K562 (cell line): ENCODE data around the gene TSPAN1. TPM values are rescaled to one million over a fixed set of nuclear protein-coding genes. Genes with fewer than 3 reads are reported as not detected.
A peak's percentile ranks its signal among the peaks of the same experiment; 100 is the strongest.

Experiments used
- ATAC-seq: fragments of 200-7000 bp; cut with Tn5 transposase; 3 replicates; pipeline ENCODE4 v1.9.1; 2020; ENCODE audit warnings: moderate library complexity
- BruUV-seq: library from RNA; stranded (reverse); fragments of 400-500 nt; replicated peaks from 2 replicates; lab custom pipeline; 2021; lab: Mats Ljungman, UMichigan
- CTCF ChIA-PET: fragments of 300-600 bp; formaldehyde crosslinking; extraction: SDS; loops from one replicate; lab custom pipeline; 2021; ENCODE audit warnings: low intra/inter-chr PET ratio; lab: Yijun Ruan, JAX
- POLR2A ChIA-PET: fragments of 300-600, 350-650 bp; sonication (Branson Sonifier 250); formaldehyde crosslinking; extraction: SDS; loops from one replicate; lab custom pipeline; 2021; ENCODE audit warnings: antibody characterized with exemption, inconsistent platforms; lab: Yijun Ruan, JAX
- DNase-seq, 4 experiments: peaks; one replicate each; pipeline versions ENCODE4 v3.0.0 to v3.0.0-alpha.2; 2011 to 2018; ENCODE audit warnings: low spot score in 3 of 4, mixed read lengths in 3 of 4; ENCODE audit errors: extremely low read depth in 1 of 4
- FAIRE-seq: peaks from 2 replicates; lab custom pipeline; 2011; peaks lifted over from hg19 to GRCh38; lab: Jason Lieb, UNC
- H2AFZ ChIP-seq: 2 replicates; pipeline ENCODE4 v1.6.0; 2011; ENCODE audit warnings: low read depth, low read length, control low read depth, inconsistent platforms
- H3K27ac ChIP-seq: fragments of 200-600 bp; 3 replicates; pipeline ENCODE4 v1.8.0; 2011; ENCODE audit warnings: low read depth, mild to moderate bottlenecking, control low read depth, inconsistent platforms, low read length, moderate library complexity, mixed read lengths; ENCODE audit errors: extremely low read depth
- H3K27me3 ChIP-seq, 2 experiments: fragments of 300-600 bp in 1 of 2; 2 replicates in 1 of 2; 3 replicates in 1 of 2; pipeline versions ENCODE4 v1.6.0 to v1.8.0; 2011; ENCODE audit warnings: inconsistent platforms in 2 of 2, low read length in 2 of 2, mild to moderate bottlenecking in 1 of 2, mixed read lengths in 1 of 2, moderate library complexity in 1 of 2; ENCODE audit not compliant: control insufficient read depth in 2 of 2, insufficient read depth in 2 of 2
- H3K36me3 ChIP-seq: fragments of 300-600 bp; 3 replicates; pipeline ENCODE4 v1.8.0; 2011; ENCODE audit warnings: mild to moderate bottlenecking, low read length, inconsistent platforms; ENCODE audit not compliant: control insufficient read depth, insufficient read depth
- H3K4me1 ChIP-seq, 2 experiments: fragments of 200-600 bp in 1 of 2; replicated peaks in 1 of 2; 2 replicates in 1 of 2; 3 replicates in 1 of 2; pipeline versions ENCODE4 v1.5.1 to v1.8.0; 2011; ENCODE audit warnings: inconsistent platforms in 2 of 2, low read length in 2 of 2, mild to moderate bottlenecking in 1 of 2, mixed read lengths in 1 of 2, moderate library complexity in 1 of 2; ENCODE audit not compliant: control insufficient read depth in 2 of 2, insufficient read depth in 2 of 2
- H3K4me2 ChIP-seq: 2 replicates; pipeline ENCODE4 v1.6.1; 2011; ENCODE audit warnings: low read length, control low read depth, inconsistent platforms, mixed read lengths; ENCODE audit not compliant: insufficient read depth
- H3K4me3 ChIP-seq: fragments of 200-600 bp; sonication (generic), shearing (Covaris generic); 2 replicates; pipeline ENCODE4 v1.5.1; 2016; ENCODE audit warnings: control low read depth, inconsistent platforms
- H3K79me2 ChIP-seq: fragments of 200-600 bp; 3 replicates; pipeline ENCODE4 v1.8.0; 2011; ENCODE audit warnings: low read length, inconsistent platforms; ENCODE audit not compliant: control insufficient read depth, insufficient read depth
- H3K9ac ChIP-seq, 2 experiments: 2 replicates each; pipeline versions ENCODE4 v1.6.0 to v1.6.1; 2011; ENCODE audit warnings: low read depth in 2 of 2, low read length in 2 of 2, control low read depth in 1 of 2, inconsistent platforms in 1 of 2, mild to moderate bottlenecking in 1 of 2, mixed read lengths in 1 of 2; ENCODE audit not compliant: insufficient read depth in 1 of 2
- H3K9me1 ChIP-seq: one replicate; pipeline ENCODE4 v1.6.0; 2011; ENCODE audit warnings: inconsistent platforms, mild to moderate bottlenecking, low read length, moderate library complexity; ENCODE audit not compliant: control insufficient read depth, insufficient read depth
- H3K9me3 ChIP-seq: replicated peaks from 2 replicates; pipeline ENCODE4 v1.5.1; 2011; ENCODE audit warnings: low read depth, low read length, inconsistent platforms; ENCODE audit not compliant: control insufficient read depth, insufficient read depth
- H4K20me1 ChIP-seq: replicated peaks from 2 replicates; pipeline ENCODE4 v1.6.1; 2011; ENCODE audit warnings: low read length, inconsistent platforms, mixed read lengths; ENCODE audit not compliant: control insufficient read depth, insufficient read depth
- ARNT ChIP-seq, 2 experiments: fragments of 450-650 bp; IDR thresholded peaks; 2 replicates each; pipeline ENCODE4 v1.6.1; 2016; ENCODE audit warnings: mild to moderate bottlenecking in 1 of 2
- ATF1 ChIP-seq, 2 experiments: fragments of 450-650 bp in 1 of 2; IDR thresholded peaks; 2 replicates each; pipeline ENCODE4 v1.6.1; 2016; ENCODE audit warnings: missing compliant biosample characterization in 1 of 2, missing genetic modification characterization in 1 of 2
- CREM ChIP-seq: IDR thresholded peaks from 2 replicates; pipeline ENCODE4 v1.6.1; 2014; ENCODE audit warnings: antibody characterized with exemption, low read depth
- GABPA ChIP-seq: fragments of 200-800 bp; sonication (Bioruptor generic); conservative IDR thresholded peaks from 2 replicates; pipeline ENCODE4 v1.6.1; 2016; ENCODE audit warnings: low read depth, missing genetic modification characterization, missing compliant biosample characterization
- WGBS: fragments of 100-300 bp; shearing (Covaris generic); methylation state at CpG from one replicate; pipeline ENCODE4 v1.1.6; 2016; ENCODE audit warnings: low coverage, mixed read lengths; ENCODE audit not compliant: insufficient coverage; ENCODE audit errors: missing lambda C conversion rate; 5-methylcytosine and 5-hydroxymethylcytosine counted together
- in situ Hi-C: fragments of 300-500 bp; cut with MboI; formaldehyde crosslinking; loops from 4 replicates; pipeline ENCODE4 v1.15.0; 2018; ENCODE audit warnings: inconsistent platforms, mixed read lengths
- intact Hi-C: fragments of 100-400 bp; cut with micrococcal nuclease; formaldehyde crosslinking; loops from 2 replicates; pipeline ENCODE4 v1.14.2; 2022
- polyA plus RNA-seq, 8 experiments: library from polyadenylated mRNA; depleted of rRNA in 4 of 8; stranded (reverse) in 5 of 8; unstranded in 3 of 8; fragments of >200 nt; fragmentation: Nextera tagmentation in 2 of 8; fragmentation: Illumina TruSeq in 1 of 8; extraction: Ambion mirVana in 2 of 8; extraction: Trizol in 1 of 8; gene quantifications; 2 replicates each; pipeline versions ENCODE4 v1.2.1 to v1.2.3, GENCODE V29; 2011 to 2014; ENCODE audit warnings: inconsistent platforms in 1 of 8, missing spikeins in 1 of 8
- total RNA-seq, 7 experiments: library from RNA; depleted of rRNA in 6 of 7; stranded (reverse); fragments of >200 nt in 6 of 7; fragmentation: Illumina TruSeq in 2 of 7; extraction: Trizol in 2 of 7; gene quantifications; 2 replicates each; pipeline versions ENCODE4 v1.2.1 to v1.2.3, GENCODE V29; 2011 to 2021; ENCODE audit warnings: low replicate concordance in 1 of 7
- TF ChIP-seq, protein P1 (sequence below), 2 experiments: IDR thresholded peaks in 1 of 2; conservative IDR thresholded peaks in 1 of 2; 2 replicates each; pipeline ENCODE4 v1.6.1; 2016; ENCODE audit warnings: low read depth in 2 of 2, mild to moderate bottlenecking in 1 of 2, missing compliant biosample characterization in 1 of 2, missing genetic modification characterization in 1 of 2, moderate library complexity in 1 of 2
- TF ChIP-seq, protein P2 (sequence below), 2 experiments: fragments of 450-650 bp in 1 of 2; sonication (generic) in 1 of 2; formaldehyde crosslinking in 1 of 2; IDR thresholded peaks; 2 replicates each; pipeline versions ENCODE4 v1.7.1 to v1.9.0; 2016 to 2022; ENCODE audit warnings: inconsistent platforms in 1 of 2, mild to moderate bottlenecking in 1 of 2, missing genetic modification reagents in 1 of 2

Gene TSPAN1
- total and polyA plus RNA-seq, 9 of the 15 experiments (the other 6 are each of a cell fraction or from before 2014, with no cell fraction given) = 0.58 TPM; not detected in 8

DNA sequence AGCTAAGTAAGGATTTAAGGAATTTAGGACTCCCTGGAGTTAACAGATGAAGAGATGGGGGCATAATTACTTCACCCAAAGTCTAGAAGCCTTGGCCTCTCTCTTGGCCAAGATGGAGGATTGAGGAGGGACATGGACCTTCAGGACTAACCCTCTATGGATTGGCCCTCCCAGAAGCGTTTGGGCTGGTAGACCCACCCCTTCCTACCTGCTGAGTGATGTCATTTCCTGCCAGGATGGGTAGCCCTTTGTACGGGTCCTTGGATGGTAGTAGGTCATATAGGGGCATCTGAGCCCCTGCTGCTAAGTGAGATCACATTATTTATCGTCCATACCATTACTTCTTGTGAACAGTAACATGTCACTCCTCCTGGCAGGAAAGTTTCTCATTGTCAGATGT, 45.9 kb downstream of the TSPAN1 start:
- H3K79me2 ChIP-seq = no peaks in the 10 kb centered on the region
- ATAC-seq (peak; percentile 47), DNase-seq (peak in 2 of 4 experiments; percentile 33 to 48), FAIRE-seq (no peak)
- H3K36me3 ChIP-seq = no peaks in the 10 kb centered on the region
- no peak overlapping the region for H3K27ac ChIP-seq
- peak overlapping the region; percentile 47; the same call in 1 of the 2 replicates for H2AFZ ChIP-seq
- H3K9me3 ChIP-seq = no peaks in the 10 kb centered on the region
- no peaks in the 10 kb centered on the region for H4K20me1 ChIP-seq
- no peak overlapping the region for H3K4me3 ChIP-seq
- ChIA-PET CTCF (interaction anchor here (3.6 kb wide), 1 partner anchor 41 kb away, joined by 44 read pairs; no protein-coding TSS in a partner anchor), POLR2A (interaction anchor here (1.0 to 1.5 kb wide), 4 partner anchors 12 to 1500 kb away, joined by 3 to 5 read pairs (median 4); no protein-coding TSS in a partner anchor)
- no peaks in the 10 kb centered on the region for H3K27me3 ChIP-seq
- in situ Hi-C loops = no loop called here
- peaks cover 0 to 5% of the 10 kb centered on the region in 2 experiments; a peak in 2 of 5 replicates for H3K4me1 ChIP-seq
- 17% methylated on average over 3 of the region's 3 CpGs for WGBS
- BruUV-seq = no TSS peak
- no peak overlapping the region; the same call in 1 of the 2 replicates for H3K4me2 ChIP-seq
- H3K9ac ChIP-seq = no peak overlapping the region
- TF ChIP-seq, protein P1, sequence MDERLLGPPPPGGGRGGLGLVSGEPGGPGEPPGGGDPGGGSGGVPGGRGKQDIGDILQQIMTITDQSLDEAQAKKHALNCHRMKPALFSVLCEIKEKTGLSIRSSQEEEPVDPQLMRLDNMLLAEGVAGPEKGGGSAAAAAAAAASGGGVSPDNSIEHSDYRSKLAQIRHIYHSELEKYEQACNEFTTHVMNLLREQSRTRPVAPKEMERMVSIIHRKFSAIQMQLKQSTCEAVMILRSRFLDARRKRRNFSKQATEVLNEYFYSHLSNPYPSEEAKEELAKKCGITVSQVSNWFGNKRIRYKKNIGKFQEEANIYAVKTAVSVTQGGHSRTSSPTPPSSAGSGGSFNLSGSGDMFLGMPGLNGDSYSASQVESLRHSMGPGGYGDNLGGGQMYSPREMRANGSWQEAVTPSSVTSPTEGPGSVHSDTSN (CRISPR knock-in tag; IDR thresholded peaks at IDR 0.05; ENCODE audit: low read depth) = no peak
- TF ChIP-seq, protein P1 (tag; conservative IDR thresholded peaks at IDR 0.05; ENCODE audit: low read depth) = no peak
- TF ChIP-seq ATF1 (CRISPR knock-in tag; IDR thresholded peaks at IDR 0.05) (no peak), ATF1 (tag; IDR thresholded peaks at IDR 0.05) (0 out of 2 replicates have a peak, but pooled peaks have one; percentile 14), ARNT (IDR thresholded peaks at IDR 0.05) (no peak), GABPA (tag) (peak; percentile 49), CREM (0 out of 2 replicates have a peak, but pooled peaks have one; percentile 31)
- TF ChIP-seq, protein P2, sequence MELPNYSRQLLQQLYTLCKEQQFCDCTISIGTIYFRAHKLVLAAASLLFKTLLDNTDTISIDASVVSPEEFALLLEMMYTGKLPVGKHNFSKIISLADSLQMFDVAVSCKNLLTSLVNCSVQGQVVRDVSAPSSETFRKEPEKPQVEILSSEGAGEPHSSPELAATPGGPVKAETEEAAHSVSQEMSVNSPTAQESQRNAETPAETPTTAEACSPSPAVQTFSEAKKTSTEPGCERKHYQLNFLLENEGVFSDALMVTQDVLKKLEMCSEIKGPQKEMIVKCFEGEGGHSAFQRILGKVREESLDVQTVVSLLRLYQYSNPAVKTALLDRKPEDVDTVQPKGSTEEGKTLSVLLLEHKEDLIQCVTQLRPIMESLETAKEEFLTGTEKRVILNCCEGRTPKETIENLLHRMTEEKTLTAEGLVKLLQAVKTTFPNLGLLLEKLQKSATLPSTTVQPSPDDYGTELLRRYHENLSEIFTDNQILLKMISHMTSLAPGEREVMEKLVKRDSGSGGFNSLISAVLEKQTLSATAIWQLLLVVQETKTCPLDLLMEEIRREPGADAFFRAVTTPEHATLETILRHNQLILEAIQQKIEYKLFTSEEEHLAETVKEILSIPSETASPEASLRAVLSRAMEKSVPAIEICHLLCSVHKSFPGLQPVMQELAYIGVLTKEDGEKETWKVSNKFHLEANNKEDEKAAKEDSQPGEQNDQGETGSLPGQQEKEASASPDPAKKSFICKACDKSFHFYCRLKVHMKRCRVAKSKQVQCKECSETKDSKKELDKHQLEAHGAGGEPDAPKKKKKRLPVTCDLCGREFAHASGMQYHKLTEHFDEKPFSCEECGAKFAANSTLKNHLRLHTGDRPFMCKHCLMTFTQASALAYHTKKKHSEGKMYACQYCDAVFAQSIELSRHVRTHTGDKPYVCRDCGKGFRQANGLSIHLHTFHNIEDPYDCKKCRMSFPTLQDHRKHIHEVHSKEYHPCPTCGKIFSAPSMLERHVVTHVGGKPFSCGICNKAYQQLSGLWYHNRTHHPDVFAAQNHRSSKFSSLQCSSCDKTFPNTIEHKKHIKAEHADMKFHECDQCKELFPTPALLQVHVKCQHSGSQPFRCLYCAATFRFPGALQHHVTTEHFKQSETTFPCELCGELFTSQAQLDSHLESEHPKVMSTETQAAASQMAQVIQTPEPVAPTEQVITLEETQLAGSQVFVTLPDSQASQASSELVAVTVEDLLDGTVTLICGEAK (IDR thresholded peaks at IDR 0.05) = peak; percentile 45; the same call in 1 of the 2 replicates
- TF ChIP-seq, protein P2 (CRISPR knock-in tag; IDR thresholded peaks at IDR 0.05) = no peak
- TF ChIP-seq, all 486 proteins: peak for 4
- no peaks in the 10 kb centered on the region for H3K9me1 ChIP-seq
- intact Hi-C loops = no loop called here
